Upper lobe of left lung (tissue), 4 donors: Measurements from ENCODE around the gene OSTC.

Source experiments
- EP300 ChIP-seq, 4 donors: sonication (generic); formaldehyde crosslinking; IDR thresholded peaks; one replicate each; pipeline ENCODE4 v1.5.1; 2017; ENCODE audit warnings: antibody characterized with exemption in 4 of 4, control low read depth in 2 of 4
- POLR2A ChIP-seq, 4 donors: fragments of 450-650 bp; IDR thresholded peaks; one replicate each; pipeline ENCODE4 v1.5.1; 2016 to 2017; ENCODE audit warnings: antibody characterized with exemption in 4 of 4, mild to moderate bottlenecking in 2 of 4
- POLR2AphosphoS5 ChIP-seq, 2 donors: sonication (generic); formaldehyde crosslinking; IDR thresholded peaks; one replicate each; pipeline ENCODE4 v1.5.1; 2017; ENCODE audit warnings: antibody characterized with exemption in 2 of 2
- TF ChIP-seq, protein P1 (sequence below), 6 experiments: fragments of 450-650 bp in 4 of 6; fragments of 200-600 bp in 2 of 6; sonication (generic) in 2 of 6; IDR thresholded peaks; one replicate each; pipeline ENCODE4 v1.5.1; 2016 to 2019; ENCODE audit warnings: antibody characterized with exemption in 6 of 6

DNA sequence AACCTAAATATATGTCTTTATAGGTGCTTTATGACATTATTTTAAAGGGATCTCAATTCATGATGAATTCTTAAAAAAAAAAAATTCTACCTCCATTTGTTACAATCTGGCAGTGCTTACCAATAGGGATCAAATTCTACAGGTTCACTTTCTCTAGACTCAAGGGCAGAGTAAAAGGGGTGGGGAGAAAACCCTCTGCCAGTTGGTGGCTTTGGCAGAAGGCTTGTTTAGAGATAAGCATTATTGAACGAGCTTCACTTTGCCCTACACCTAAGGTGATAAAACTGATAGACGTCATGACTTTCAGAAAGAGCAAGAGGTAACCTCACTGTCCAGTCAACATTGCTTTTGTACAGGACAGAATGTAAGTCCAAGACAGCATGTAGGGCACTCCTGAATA is 53.6 kb downstream of the OSTC start:
- TF ChIP-seq, protein P1, sequence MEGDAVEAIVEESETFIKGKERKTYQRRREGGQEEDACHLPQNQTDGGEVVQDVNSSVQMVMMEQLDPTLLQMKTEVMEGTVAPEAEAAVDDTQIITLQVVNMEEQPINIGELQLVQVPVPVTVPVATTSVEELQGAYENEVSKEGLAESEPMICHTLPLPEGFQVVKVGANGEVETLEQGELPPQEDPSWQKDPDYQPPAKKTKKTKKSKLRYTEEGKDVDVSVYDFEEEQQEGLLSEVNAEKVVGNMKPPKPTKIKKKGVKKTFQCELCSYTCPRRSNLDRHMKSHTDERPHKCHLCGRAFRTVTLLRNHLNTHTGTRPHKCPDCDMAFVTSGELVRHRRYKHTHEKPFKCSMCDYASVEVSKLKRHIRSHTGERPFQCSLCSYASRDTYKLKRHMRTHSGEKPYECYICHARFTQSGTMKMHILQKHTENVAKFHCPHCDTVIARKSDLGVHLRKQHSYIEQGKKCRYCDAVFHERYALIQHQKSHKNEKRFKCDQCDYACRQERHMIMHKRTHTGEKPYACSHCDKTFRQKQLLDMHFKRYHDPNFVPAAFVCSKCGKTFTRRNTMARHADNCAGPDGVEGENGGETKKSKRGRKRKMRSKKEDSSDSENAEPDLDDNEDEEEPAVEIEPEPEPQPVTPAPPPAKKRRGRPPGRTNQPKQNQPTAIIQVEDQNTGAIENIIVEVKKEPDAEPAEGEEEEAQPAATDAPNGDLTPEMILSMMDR (IDR thresholded peaks at IDR 0.05) = no peak
- TF ChIP-seq POLR2AphosphoS5 (IDR thresholded peaks at IDR 0.05) (no peak), POLR2A (IDR thresholded peaks at IDR 0.05) (no peak), EP300 (IDR thresholded peaks at IDR 0.05) (no peak)
